Subcutaneous abdominal adipose tissue (tissue), 5 donors: Measurements from ENCODE around the gene DCAF8.

Experiments
- H3K27ac ChIP-seq: one replicate; pipeline ENCODE4 v1.7.0; 2013; ENCODE audit warnings: low read depth, mild to moderate bottlenecking, inconsistent platforms, low read length, moderate library complexity
- H3K27me3 ChIP-seq, 5 donors: one replicate each; pipeline ENCODE4 v1.7.0; 2013; ENCODE audit warnings: low read length in 5 of 5, inconsistent platforms in 1 of 5; ENCODE audit not compliant: control insufficient read depth in 5 of 5, insufficient read depth in 4 of 5
- H3K36me3 ChIP-seq, 5 donors: one replicate each; pipeline ENCODE4 v1.7.0; 2013; ENCODE audit warnings: low read length in 5 of 5; ENCODE audit not compliant: control insufficient read depth in 5 of 5, insufficient read depth in 5 of 5
- H3K4me1 ChIP-seq, 5 donors: one replicate each; pipeline ENCODE4 v1.7.0; 2013; ENCODE audit warnings: low read length in 5 of 5, mild to moderate bottlenecking in 3 of 5, moderate library complexity in 1 of 5; ENCODE audit not compliant: control insufficient read depth in 5 of 5, insufficient read depth in 5 of 5
- H3K4me3 ChIP-seq, 5 donors: one replicate each; pipeline ENCODE4 v1.7.0; 2013; ENCODE audit warnings: low read length in 5 of 5, low read depth in 1 of 5
- H3K9ac ChIP-seq, 5 donors: one replicate each; pipeline ENCODE4 v1.7.0; 2013; ENCODE audit warnings: low read length in 5 of 5, mild to moderate bottlenecking in 4 of 5, moderate library complexity in 3 of 5
- H3K9me3 ChIP-seq, 5 donors: one replicate each; pipeline ENCODE4 v1.7.0; 2013; ENCODE audit warnings: low read length in 5 of 5; ENCODE audit not compliant: control insufficient read depth in 5 of 5
- donor health status: healthy.
- donor health status: healthy.
- donor health status: healthy.
- donor health status: healthy.
- donor health status: healthy.

DCAF8 gene

DNA sequence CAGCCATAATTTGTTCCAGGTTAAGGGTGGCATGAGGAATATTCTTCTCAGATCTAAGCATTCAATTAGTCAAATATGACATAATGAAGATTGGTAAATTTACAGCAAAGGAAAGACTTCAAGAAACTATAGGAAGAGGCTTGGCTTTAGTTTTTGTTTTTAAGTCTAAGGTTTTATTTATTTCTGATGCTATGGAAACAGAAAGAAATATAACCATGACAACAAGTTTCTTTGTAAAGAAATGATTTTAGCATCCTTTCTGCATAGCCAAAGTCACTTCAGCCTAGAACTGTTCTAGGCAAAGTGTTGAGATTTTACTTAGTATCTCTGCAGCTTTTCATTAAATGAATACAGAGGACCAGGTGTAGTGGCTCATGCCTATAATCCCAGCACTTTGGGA lies 29.4 kb downstream of the DCAF8 start:
- Histone ChIP-seq H3K9me3 (no peaks in the 10 kb centered on the region), H3K27ac (no peak overlapping the region), H3K4me1 (no peaks in the 10 kb centered on the region), H3K36me3 (peaks cover 60 to 83% (median 63%) of the 10 kb centered on the region in 5 donors), H3K9ac (no peak overlapping the region), H3K27me3 (no peaks in the 10 kb centered on the region), H3K4me3 (no peak overlapping the region)

DNA sequence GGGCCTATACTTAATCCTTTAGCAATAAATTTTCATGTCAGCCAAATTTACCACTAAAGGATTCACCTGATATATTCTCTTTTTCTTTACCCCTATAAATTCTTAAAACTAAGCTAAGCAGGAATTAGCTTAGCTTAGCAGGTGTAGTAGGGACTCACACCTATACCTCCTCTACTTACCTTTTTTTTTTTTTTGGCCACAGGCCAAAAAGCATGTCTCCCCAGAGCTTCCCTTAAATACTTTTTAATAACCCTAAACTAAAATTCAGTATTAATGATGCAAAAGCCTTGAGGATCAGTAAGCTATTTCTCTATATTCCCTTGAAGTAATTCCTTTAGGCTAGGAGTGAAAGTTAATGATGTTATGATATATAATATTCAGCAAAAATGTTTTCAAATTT lies 33.9 kb downstream of the DCAF8 start:
- Histone ChIP-seq H3K4me1 (no peaks in the 10 kb centered on the region), H3K4me3 (no peak overlapping the region), H3K9ac (no peak overlapping the region), H3K36me3 (peaks cover 59 to 96% (median 81%) of the 10 kb centered on the region in 5 donors), H3K9me3 (no peaks in the 10 kb centered on the region), H3K27me3 (no peaks in the 10 kb centered on the region), H3K27ac (no peak overlapping the region)

- no peak overlapping the region for H3K4me3 ChIP-seq
- H3K9ac ChIP-seq = no peak overlapping the region
- H3K36me3 ChIP-seq = peaks cover 65 to 98% (median 90%) of the 10 kb centered on the region in 5 donors
- no peaks in the 10 kb centered on the region for H3K4me1 ChIP-seq
- H3K27ac ChIP-seq = no peak overlapping the region
- no peaks in the 10 kb centered on the region for H3K27me3 ChIP-seq
- no peaks in the 10 kb centered on the region for H3K9me3 ChIP-seq
Observed at GRCh38 chr1:160227561-160227960, 34.8 kb downstream of the DCAF8 start.

- peaks cover 68 to 98% (median 94%) of the 10 kb centered on the region in 5 donors for H3K36me3 ChIP-seq
- H3K27ac ChIP-seq = no peak overlapping the region
- no peaks in the 10 kb centered on the region for H3K9me3 ChIP-seq
- H3K27me3 ChIP-seq = no peaks in the 10 kb centered on the region
- H3K9ac ChIP-seq = no peak overlapping the region
- no peaks in the 10 kb centered on the region for H3K4me1 ChIP-seq
- H3K4me3 ChIP-seq = no peak overlapping the region
Observed at GRCh38 chr1:160227034-160227433, 35.3 kb downstream of the DCAF8 start.

- Histone ChIP-seq H3K4me1 (no peaks in the 10 kb centered on the region), H3K4me3 (no peak overlapping the region), H3K36me3 (peaks cover 72 to 98% (median 94%) of the 10 kb centered on the region in 5 donors), H3K9me3 (no peaks in the 10 kb centered on the region), H3K27ac (no peak overlapping the region), H3K27me3 (no peaks in the 10 kb centered on the region), H3K9ac (no peak overlapping the region)
Observed at GRCh38 chr1:160226623-160227022, 35.7 kb downstream of the DCAF8 start.

- no peaks in the 10 kb centered on the region for H3K4me1 ChIP-seq
- no peak overlapping the region for H3K4me3 ChIP-seq
- no peak overlapping the region for H3K27ac ChIP-seq
- H3K36me3 ChIP-seq = peaks cover 70 to 98% (median 94%) of the 10 kb centered on the region in 5 donors
- no peaks in the 10 kb centered on the region for H3K27me3 ChIP-seq
- H3K9me3 ChIP-seq = no peaks in the 10 kb centered on the region
- no peak overlapping the region for H3K9ac ChIP-seq
Observed at GRCh38 chr1:160225345-160225744, 37.0 kb downstream of the DCAF8 start.

- Histone ChIP-seq H3K4me3 (no peak overlapping the region), H3K4me1 (peaks cover 0 to 5% (median 3%) of the 10 kb centered on the region in 5 donors), H3K9me3 (no peaks in the 10 kb centered on the region), H3K27me3 (no peaks in the 10 kb centered on the region), H3K9ac (no peak overlapping the region), H3K27ac (no peak overlapping the region), H3K36me3 (peaks cover 65 to 97% (median 94%) of the 10 kb centered on the region in 5 donors)
Observed at GRCh38 chr1:160224606-160225005, 37.7 kb downstream of the DCAF8 start.

DNA sequence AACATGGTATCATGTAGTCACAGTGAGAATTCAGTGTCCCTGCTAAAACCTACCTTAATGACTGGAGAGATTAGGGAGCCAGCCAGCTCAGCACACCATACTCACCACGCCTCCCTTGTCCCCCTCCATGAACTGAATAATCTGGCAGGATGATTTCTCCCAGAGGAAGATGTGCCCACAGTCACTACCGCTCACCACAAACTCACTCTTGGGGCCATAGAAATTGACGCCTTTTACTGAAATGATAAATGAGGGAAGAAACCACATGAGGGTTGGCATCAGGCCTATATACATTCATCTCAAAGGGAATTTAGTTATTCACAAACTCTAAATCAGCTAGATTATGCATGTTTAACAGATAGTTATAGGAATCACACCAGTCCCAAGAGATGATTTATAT lies 39.8 kb downstream of the DCAF8 start:
- H3K36me3 ChIP-seq = peaks cover 62 to 99% (median 92%) of the 10 kb centered on the region in 5 donors
- H3K4me1 ChIP-seq = peaks cover 4 to 23% (median 17%) of the 10 kb centered on the region in 5 donors
- H3K4me3 ChIP-seq = no peak overlapping the region
- H3K27me3 ChIP-seq = no peaks in the 10 kb centered on the region
- H3K27ac ChIP-seq = no peak overlapping the region
- H3K9ac ChIP-seq = no peak overlapping the region
- no peaks in the 10 kb centered on the region for H3K9me3 ChIP-seq

DNA sequence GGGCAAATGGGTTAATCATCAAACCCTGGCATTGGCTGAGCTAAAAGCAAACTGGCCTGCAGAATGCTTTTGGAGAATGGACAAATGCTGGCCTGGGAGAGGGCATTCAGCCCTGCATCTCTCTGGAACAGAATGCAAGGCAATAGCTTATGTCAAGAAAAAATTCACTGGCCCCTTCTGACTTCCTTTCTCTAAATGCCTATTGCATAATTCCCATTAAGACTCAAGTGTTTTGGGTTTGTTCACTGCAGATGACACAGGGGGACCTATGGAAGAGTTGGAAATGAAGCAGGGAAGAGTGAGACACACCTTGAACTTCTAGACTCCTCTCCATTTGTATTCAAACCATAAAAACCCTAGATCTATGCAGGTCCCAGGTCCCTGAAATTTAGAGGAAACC lies 41.3 kb downstream of the DCAF8 start:
- no peaks in the 10 kb centered on the region for H3K9me3 ChIP-seq
- peaks cover 56 to 97% (median 91%) of the 10 kb centered on the region in 5 donors for H3K36me3 ChIP-seq
- peak overlapping the region; percentile 6 for H3K27ac ChIP-seq
- no peak overlapping the region for H3K4me3 ChIP-seq
- H3K27me3 ChIP-seq = no peaks in the 10 kb centered on the region
- H3K9ac ChIP-seq = peak overlapping the region in 1 of 5 donors; percentile 13
- H3K4me1 ChIP-seq = peaks cover 4 to 29% (median 21%) of the 10 kb centered on the region in 5 donors

DNA sequence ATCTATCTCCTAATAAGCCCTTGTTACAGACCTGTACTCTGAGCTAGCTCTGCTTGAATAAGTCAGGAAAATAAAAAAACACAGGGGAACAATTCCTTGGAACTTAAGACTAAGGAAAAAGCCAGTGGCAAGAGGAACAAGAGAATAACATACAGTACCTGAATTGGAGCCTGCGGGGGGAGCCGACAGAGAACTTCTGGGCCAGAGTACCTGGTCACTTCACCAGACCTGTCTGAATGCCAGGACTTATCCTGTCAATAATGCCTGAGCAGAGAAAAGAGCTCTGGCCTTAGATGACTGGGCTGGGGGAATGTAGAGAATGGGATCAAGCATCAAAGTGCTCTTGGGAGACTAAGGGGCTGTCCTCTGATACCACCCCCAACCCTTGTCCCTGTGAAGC lies 42.0 kb downstream of the DCAF8 start:
- Histone ChIP-seq H3K27me3 (no peaks in the 10 kb centered on the region), H3K27ac (peak overlapping the region; percentile 75), H3K9ac (no peak overlapping the region), H3K4me1 (peaks cover 4 to 35% (median 21%) of the 10 kb centered on the region in 5 donors), H3K36me3 (peaks cover 57 to 97% (median 91%) of the 10 kb centered on the region in 5 donors), H3K9me3 (no peaks in the 10 kb centered on the region), H3K4me3 (no peak overlapping the region)
